ENCODE results near the gene GRIN2A. TPM values are rescaled to one million over a fixed set of nuclear protein-coding genes. Genes with fewer than 3 reads are reported as not detected.

Gene GRIN2A
- total RNA-seq, 3 donors from 2014 or later = 0.29 to 0.33 TPM; not detected in 1

- Histone ChIP-seq H3K36me3 (no peaks in the 10 kb centered on the region), H3K4me1 (no peaks in the 10 kb centered on the region), H3K27ac (no peak overlapping the region), H3K27me3 (no peaks in the 10 kb centered on the region), H3K4me3 (no peak overlapping the region), H3K9me3 (no peaks in the 10 kb centered on the region)
- DNase-seq (ENCODE audit: low spot score in 2 of 2) = no peak
- intact Hi-C loops (cut with DNase I; ENCODE audit: low total_unique reads) = no loop called here
- TF ChIP-seq CTCF (IDR thresholded peaks at IDR 0.05) (no peak), POLR2A (IDR thresholded peaks at IDR 0.05) (no peak), POLR2AphosphoS5 (IDR thresholded peaks at IDR 0.05) (no peak)
Measured at GRCh38 chr16:10156099-10156498, 26.1 kb downstream of the GRIN2A start.

DNA sequence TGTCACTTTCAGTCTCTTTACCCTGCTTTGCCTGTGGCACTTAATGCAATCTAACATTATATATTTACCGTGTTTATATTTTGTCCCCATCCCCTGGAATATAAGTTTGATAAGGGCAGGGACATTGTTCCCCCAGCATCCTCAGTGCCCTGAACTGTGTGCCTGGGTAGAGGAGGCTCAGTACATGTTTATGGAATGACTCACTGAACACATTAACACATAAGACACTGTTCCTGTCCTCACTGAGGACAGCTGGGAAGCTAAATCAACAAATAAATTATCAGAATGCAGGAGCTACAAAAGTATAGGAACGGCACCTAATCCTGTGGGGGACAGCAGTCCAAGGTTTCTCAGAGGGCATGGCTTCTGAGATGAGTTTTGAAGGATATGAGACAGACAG lies 27.8 kb downstream of the GRIN2A start:
- no peak for TF ChIP-seq CTCF (IDR thresholded peaks at IDR 0.05)
- TF ChIP-seq POLR2AphosphoS5 (IDR thresholded peaks at IDR 0.05) = no peak
- no peak for TF ChIP-seq POLR2A (IDR thresholded peaks at IDR 0.05)
- Histone ChIP-seq H3K4me3 (no peak overlapping the region), H3K27me3 (no peaks in the 10 kb centered on the region), H3K27ac (no peak overlapping the region), H3K9me3 (no peaks in the 10 kb centered on the region), H3K36me3 (no peaks in the 10 kb centered on the region), H3K4me1 (no peaks in the 10 kb centered on the region)
- intact Hi-C loops (cut with DNase I; ENCODE audit: low total_unique reads) = no loop called here
- no peak for DNase-seq (ENCODE audit: low spot score in 2 of 2)

- DNase-seq (ENCODE audit: low spot score in 2 of 2) = no peak
- TF ChIP-seq POLR2AphosphoS5 (IDR thresholded peaks at IDR 0.05) = no peak
- no peak for TF ChIP-seq POLR2A (IDR thresholded peaks at IDR 0.05)
- no peak for TF ChIP-seq CTCF (IDR thresholded peaks at IDR 0.05)
- H3K4me3 ChIP-seq = no peak overlapping the region
- no peaks in the 10 kb centered on the region for H3K4me1 ChIP-seq
- intact Hi-C loops (cut with DNase I; ENCODE audit: low total_unique reads) = no loop called here
- no peaks in the 10 kb centered on the region for H3K36me3 ChIP-seq
- no peaks in the 10 kb centered on the region for H3K9me3 ChIP-seq
- no peak overlapping the region for H3K27ac ChIP-seq
- no peaks in the 10 kb centered on the region for H3K27me3 ChIP-seq
Measured at GRCh38 chr16:10153985-10154384, 28.2 kb downstream of the GRIN2A start.

DNA sequence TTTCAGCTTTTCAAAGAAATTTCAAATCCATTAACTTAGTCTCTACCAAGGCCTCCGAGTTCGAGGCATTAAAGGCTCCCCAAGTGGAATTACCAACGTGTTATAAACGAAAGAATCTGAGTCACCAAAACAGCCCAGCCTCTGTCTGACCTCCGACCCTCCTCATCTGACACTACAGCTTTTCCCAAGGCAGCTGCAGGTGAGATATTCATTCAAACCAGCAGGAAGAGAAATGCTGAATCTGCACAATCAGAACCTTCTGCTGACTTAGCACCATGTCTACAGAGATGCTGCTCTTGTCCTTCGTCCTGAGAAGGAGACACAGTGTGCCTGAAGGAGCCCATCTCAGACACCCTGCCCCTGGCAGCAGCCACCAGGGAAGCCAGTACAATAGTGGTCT lies 30.5 kb downstream of the GRIN2A start:
- Histone ChIP-seq H3K4me1 (no peaks in the 10 kb centered on the region), H3K9me3 (no peaks in the 10 kb centered on the region), H3K36me3 (no peaks in the 10 kb centered on the region), H3K27ac (no peak overlapping the region), H3K27me3 (no peaks in the 10 kb centered on the region), H3K4me3 (no peak overlapping the region)
- TF ChIP-seq POLR2AphosphoS5 (IDR thresholded peaks at IDR 0.05) = no peak
- no peak for TF ChIP-seq POLR2A (IDR thresholded peaks at IDR 0.05)
- no peak for TF ChIP-seq CTCF (IDR thresholded peaks at IDR 0.05)
- intact Hi-C loops (cut with DNase I; ENCODE audit: low total_unique reads) = no loop called here
- no peak for DNase-seq (ENCODE audit: low spot score in 2 of 2)

DNA sequence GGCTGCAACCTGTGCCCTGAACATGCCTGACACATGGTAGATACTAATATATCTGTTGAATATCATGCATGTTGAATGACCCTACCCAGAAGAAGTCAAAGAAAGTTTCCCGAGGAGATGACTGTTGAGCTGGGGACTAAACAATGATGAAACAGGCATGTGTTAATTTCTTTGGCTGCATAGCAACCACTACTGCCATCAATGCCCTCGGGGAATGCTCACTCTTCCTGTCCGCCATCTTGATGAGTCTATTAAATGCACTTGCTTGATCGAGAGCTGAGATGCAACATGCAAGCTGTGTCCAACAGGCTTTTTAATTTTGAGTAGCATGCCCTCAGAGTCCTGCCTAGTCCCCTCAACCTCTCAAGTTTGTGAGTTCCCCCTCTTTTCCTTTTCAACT lies 31.3 kb downstream of the GRIN2A start:
- intact Hi-C loops (cut with DNase I; ENCODE audit: low total_unique reads) = no loop called here
- no peak overlapping the region for H3K27ac ChIP-seq
- TF ChIP-seq CTCF (IDR thresholded peaks at IDR 0.05) (no peak), POLR2A (IDR thresholded peaks at IDR 0.05) (no peak), POLR2AphosphoS5 (IDR thresholded peaks at IDR 0.05) (no peak)
- no peaks in the 10 kb centered on the region for H3K27me3 ChIP-seq
- no peak overlapping the region for H3K4me3 ChIP-seq
- H3K9me3 ChIP-seq = no peaks in the 10 kb centered on the region
- no peaks in the 10 kb centered on the region for H3K4me1 ChIP-seq
- H3K36me3 ChIP-seq = no peaks in the 10 kb centered on the region
- DNase-seq (ENCODE audit: low spot score in 2 of 2) = no peak
